SIG-M5 treated with dmso at 0.1 percent for 504 hours (cell line): ENCODE data around the gene ZBTB7C.
A peak's percentile ranks its signal among the peaks of the same experiment; 100 is the strongest.

Experiments used
- DNase-seq: peaks from one replicate; lab custom pipeline; 2025; ENCODE audit not compliant: unreplicated experiment; lab: John Stamatoyannopoulos, UW

The ZBTB7C gene

GRCh38 chr18:48326901-48327675 lies 82.1 kb downstream of the ZBTB7C start:
- DNase-seq: no peak

GRCh38 chr18:48325115-48325665 lies 84.0 kb downstream of the ZBTB7C start:
- DNase-seq: no peak

- no peak for DNase-seq
Observed at GRCh38 chr18:48324651-48325050, 84.5 kb downstream of the ZBTB7C start.

GRCh38 chr18:48323151-48323550 lies 86.0 kb downstream of the ZBTB7C start:
- no peak for DNase-seq

- DNase-seq: no peak
Observed at GRCh38 chr18:48321536-48321935, 87.6 kb downstream of the ZBTB7C start.

- DNase-seq: no peak
Observed at GRCh38 chr18:48321121-48321520, 88.1 kb downstream of the ZBTB7C start.

GRCh38 chr18:48320639-48320945 lies 88.6 kb downstream of the ZBTB7C start:
- no peak for DNase-seq

- no peak for DNase-seq
Observed at GRCh38 chr18:48319801-48320638, 89.2 kb downstream of the ZBTB7C start.

GRCh38 chr18:48318436-48318835 lies 90.7 kb downstream of the ZBTB7C start:
- DNase-seq: no peak

- DNase-seq: no peak
Observed at GRCh38 chr18:48317781-48318381, 91.3 kb downstream of the ZBTB7C start.

GRCh38 chr18:48316177-48316576 lies 93.0 kb downstream of the ZBTB7C start:
- no peak for DNase-seq

- no peak for DNase-seq
Observed at GRCh38 chr18:48314690-48315089, 94.5 kb downstream of the ZBTB7C start.

- DNase-seq: no peak
Observed at GRCh38 chr18:48313792-48314191, 95.4 kb downstream of the ZBTB7C start.

GRCh38 chr18:48312066-48312465 lies 97.1 kb downstream of the ZBTB7C start:
- DNase-seq: no peak

GRCh38 chr18:48310999-48311398 lies 98.2 kb downstream of the ZBTB7C start:
- DNase-seq: no peak

- DNase-seq: no peak
Observed at GRCh38 chr18:48310353-48310752, 98.8 kb downstream of the ZBTB7C start.

- no peak for DNase-seq
Observed at GRCh38 chr18:48308755-48309575, 100.2 kb downstream of the ZBTB7C start.

- peak; percentile 11 for DNase-seq
Observed at GRCh38 chr18:48308027-48308635, 101.1 kb downstream of the ZBTB7C start.

- no peak for DNase-seq
Observed at GRCh38 chr18:48306838-48307237, 102.3 kb downstream of the ZBTB7C start.

GRCh38 chr18:48304906-48305693 lies 104.1 kb downstream of the ZBTB7C start:
- no peak for DNase-seq
